HG03139 (cell line): Measurements from ENCODE around the gene TSHR.
A peak's percentile ranks its signal among the peaks of the same experiment; 100 is the strongest.

Experiments
- ATAC-seq: cut with Tn5 transposase; IDR thresholded peaks from one replicate; pipeline ENCODE4 v1.9.1; 2021; ENCODE audit not compliant: unreplicated experiment

Gene TSHR

DNA sequence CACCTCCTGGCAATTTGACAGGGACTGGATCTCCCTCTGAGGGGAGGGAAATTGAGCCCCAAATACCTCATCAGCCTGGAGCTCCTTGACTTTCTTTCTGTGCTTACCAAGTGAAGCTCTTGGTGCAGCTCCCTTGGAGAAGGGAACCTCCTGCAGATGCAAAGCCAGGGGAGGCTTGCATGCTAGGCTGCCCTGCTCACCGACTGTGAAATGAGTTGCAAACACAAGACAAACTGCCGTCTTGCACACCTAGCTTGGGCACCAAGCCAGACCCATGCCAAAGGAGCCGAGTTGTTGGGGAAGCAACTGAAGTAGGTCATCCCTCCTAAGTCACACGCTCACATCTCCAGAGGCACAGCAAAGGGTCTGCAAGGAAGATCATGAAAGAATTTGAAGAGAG is 170.1 kb downstream of the TSHR start:
- ATAC-seq, result no peak

DNA sequence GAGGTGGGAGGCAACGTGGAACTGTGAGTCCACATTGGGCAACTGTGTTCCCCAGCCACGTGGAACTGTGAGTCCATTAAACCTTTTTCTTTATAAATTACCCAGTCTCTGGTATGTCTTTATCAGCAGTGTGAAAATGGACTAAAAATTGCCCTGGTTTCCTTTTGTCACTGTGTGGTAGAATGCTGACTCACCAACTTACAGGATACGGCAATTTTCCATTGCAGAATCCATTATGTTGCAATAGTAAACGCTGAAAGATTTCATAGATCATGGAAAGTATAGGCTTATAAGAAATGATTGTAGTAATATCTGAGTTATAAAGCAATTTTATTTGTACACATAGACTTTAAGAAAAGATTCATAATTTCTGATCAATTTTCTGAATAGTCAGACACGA is 172.4 kb downstream of the TSHR start:
- ATAC-seq, result no peak

DNA sequence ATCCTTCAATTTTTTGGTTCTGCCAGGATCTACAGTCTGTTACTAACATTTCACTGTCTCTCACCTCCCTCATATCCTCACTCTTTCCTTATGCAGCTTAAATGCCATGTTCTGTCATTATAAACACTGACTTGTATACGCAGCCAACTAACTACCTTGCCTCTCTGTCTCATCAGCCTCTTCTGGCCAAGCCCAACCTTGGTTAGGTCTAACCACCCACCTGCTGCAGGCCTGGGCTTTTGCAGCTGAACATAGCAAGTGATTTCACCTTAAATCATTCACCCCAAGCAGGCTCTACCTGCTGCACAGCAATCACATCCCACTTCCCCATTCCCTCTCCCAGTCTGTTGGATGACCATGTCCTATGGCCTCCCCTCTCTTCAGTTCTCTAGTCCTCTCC is 173.8 kb downstream of the TSHR start:
- ATAC-seq, result no peak

DNA sequence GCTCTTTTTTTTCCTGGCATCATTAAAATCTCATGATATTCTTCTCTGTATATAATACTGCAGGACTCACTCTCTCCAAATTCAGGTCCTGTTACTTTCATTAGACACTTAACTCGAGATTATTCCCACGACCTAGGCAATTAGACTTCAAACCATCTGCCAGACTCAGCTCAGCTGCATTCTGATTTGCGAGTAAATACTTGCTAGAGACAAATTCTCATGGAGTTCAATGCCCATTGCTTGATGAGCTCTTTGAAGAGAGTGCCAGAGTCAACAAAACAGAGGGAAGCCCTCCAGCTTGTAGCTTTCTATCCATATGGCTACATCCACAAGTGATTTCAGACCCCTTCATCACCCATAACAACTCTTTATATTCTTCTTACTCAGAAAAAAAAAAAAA is 177.0 kb downstream of the TSHR start:
- ATAC-seq, result no peak

DNA sequence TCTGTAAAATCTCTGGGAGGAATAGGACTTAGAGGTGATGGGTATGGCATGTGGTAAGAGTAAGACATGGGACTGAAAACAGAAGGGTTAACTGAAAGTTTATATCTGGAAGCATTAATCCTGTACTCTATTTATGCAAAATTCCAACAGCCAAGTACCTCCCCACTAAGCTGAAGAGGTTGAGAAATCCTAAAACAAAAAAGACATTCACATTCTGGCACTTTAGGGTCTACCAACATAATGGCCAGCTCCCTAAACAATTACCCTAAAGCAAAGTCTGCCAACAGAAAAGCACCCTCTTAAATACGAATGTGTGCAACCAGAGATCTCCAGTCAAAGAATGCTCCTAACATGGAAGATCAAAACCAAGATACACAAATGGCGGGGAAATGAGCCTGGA is 178.0 kb downstream of the TSHR start:
- no peak for ATAC-seq

DNA sequence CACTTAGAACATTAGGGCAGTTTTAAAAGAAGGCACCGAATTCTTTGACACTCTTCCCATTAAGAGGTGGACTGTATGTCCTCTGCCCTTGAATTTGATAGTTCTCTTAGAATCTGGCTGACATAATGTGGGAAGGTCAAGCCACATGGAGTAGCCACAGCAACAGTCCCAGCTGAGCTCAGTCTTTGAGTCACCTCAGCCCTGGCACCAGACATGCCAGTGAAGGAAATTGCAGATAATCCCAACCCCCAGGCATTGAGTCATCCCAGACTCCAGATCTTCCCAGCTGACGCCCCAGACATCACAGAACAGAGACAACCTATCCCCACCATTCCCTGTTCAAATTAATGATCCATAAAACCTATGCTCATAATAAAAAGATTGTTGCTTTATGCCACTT is 181.9 kb downstream of the TSHR start:
- ATAC-seq, result no peak

DNA sequence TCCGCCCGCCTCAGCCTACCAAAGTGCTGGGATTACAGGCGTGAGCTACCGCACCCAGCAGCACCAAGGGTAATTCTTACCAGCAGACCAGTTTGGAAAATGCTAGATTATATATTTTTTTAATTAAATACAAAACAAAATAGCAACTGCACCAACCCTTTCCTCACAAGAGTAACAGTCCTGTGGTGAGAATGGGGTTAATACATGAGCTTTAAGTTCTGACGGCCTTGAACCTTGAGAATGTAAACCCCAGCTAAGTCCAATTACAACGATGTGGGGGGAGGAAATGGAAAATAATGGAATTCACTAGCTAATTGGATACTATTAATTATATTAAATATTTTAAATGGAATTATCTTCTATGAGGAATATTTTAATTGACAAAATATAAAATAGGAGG is 183.0 kb downstream of the TSHR start:
- ATAC-seq, result no peak

DNA sequence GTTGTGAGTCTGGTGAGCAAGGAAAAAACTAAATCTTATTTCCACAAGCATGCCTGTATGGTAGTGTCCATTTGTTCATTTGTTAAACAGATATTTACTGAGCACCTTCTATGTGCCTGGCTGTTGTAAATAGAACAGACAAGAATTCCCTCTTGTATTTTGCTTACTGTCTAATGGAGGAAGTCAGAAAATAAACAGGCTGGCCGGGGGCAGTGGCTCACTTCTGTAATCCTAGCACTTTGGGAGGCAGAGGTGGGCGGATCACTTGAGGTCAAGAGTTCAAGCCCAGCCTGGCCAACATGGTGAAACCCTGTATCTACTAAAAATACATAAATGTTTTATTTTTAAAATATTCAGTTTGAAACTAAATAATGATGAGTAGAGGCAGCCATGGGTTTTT is 186.0 kb downstream of the TSHR start:
- ATAC-seq, result no peak

DNA sequence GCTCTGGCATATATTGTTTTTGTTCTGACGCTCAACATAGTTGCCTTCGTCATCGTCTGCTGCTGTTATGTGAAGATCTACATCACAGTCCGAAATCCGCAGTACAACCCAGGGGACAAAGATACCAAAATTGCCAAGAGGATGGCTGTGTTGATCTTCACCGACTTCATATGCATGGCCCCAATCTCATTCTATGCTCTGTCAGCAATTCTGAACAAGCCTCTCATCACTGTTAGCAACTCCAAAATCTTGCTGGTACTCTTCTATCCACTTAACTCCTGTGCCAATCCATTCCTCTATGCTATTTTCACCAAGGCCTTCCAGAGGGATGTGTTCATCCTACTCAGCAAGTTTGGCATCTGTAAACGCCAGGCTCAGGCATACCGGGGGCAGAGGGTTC is 188.4 kb downstream of the TSHR start:
- no peak for ATAC-seq

DNA sequence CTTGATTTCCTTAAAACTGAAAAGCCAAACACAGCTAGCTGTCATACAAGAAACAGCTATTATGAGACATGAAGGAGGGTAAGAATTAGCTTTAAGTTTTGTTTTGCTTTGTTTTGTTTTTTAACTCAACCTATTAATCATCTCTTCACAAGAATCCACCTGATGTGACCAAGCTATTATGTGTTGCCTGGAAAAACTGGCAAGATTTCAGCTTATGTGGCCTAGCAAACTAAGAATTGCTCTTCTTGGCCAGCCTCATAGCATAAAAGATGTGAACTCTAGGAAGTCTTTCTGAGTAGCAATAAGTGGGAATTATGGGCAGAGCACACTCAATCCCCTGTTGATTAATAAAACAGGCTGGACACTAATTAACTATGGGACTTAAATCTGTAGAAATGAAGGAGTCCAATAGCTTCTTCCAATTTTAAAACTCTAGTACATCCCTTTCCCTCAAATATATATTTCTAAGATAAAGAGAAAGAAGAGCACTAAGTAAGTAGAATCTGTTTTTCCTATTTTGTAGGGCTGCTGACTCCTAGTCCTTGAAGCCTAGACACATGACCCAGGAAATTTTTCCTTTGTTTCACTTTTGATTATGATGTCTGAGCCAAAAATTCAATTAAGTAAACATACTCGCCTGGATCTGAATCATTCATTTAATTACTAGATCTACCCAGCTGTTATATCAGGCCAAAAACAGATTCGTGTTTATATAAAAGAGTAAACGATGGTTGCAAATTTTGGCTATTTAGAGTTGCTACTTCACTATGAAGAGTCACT is 189.6 kb downstream of the TSHR start:
- no peak for ATAC-seq

DNA sequence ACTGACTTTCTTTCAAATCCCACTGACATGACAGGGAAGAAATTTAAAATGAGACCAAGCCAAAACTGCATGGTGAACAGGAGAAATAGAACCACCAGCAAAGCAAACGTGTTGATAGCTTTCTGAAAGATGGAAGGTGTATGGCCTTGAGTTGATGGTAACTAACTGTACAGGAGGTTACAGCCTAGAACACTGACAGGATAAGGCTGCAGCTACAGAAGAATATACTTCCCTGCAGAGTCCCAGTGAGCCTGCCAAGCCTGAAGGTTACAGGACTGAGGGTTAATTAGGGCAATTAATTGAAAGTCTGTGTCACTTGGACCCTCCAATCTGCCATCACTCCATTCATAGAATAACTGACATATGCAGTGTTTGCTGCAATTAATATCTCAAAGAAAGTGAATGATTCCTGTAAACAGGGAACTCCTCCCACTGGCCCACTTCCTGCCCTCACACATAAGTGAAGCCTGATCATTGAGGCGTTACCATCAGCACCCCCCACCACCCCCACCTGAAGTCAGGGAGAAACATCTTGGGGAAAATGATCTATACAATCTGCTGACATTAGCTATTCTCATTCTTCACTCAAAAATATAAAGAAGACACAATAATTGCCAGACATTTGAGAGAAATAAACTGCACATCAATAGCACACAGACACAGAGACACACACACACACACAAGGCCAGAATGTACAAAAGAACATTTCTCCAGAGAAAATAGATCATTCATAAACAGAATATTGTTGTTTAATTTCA is 191.9 kb downstream of the TSHR start:
- ATAC-seq, result peak; percentile 85

DNA sequence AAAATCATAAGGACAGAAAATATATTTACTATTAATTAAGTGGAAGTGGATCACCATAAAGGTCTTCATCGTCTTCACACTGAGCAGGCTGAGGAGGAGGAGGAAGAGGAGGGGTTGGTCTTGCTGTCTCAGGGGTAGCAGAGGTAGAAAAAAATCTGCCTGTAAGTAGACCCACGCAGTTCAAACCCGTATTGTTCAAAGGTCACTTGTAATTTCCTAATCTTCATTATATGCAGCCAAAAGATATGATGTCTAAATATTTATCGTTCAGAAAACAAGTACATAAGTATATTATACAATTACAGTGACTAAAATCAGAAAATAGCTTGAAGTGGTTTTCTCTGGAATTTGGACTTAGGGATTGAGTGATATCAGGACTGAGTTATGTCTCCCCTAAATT is 193.2 kb downstream of the TSHR start:
- no peak for ATAC-seq

DNA sequence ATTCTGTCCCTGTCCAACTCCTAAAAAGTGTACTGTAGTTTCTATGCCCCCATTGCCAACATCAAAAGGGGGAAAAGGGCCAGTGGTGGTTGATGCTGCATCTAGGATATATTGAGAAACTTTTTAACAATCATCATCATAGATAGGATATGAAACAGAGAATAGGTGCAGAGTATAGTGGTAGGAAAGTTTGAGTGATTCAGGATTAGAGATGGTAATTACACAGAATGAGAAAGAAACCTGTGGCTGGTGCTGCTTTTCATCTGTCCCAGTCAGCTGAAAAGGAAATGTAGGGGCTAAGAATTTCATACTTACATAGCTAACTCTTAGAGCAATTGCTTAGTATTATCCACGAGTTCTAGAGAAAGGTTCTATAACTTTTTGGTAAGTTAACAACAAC is 197.8 kb downstream of the TSHR start:
- no peak for ATAC-seq

DNA sequence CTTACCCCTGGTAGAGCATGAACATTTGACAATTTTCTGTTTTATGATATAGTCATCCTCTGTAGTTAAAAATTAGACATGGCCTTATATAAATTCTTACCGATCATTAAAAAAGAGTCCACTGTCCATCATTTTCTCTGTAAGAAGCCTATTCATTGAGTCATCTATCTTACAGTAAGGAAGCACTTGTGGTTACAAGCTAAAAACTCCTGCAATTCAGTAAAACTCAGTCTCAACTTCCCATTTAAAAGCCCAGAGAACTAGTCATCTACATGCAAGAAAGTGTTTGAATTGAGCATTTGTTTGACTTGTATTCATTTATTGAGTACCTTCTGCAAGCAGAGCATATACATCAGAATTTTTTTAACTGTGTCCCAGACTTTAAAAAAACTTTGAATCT is 202.0 kb downstream of the TSHR start:
- no peak for ATAC-seq

DNA sequence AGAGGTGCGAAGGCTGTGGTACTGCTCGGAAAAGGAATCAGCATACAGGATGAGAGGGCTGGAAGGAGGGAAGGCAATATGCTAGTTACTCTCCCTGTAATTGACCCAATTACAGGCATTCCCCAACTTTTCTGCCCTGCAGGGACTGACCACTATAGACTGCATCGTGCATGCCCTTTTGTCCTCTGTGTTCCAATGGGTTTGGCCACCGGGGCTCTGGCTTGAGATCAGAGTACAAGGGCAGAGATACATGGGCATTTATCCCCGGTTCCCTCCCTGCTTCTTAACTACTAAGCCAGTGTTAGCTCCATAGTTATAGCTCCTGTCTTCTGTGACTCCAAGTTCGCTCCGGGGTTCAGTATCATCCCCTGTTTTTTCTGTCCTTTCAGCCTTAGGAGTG is 205.7 kb downstream of the TSHR start:
- ATAC-seq, result no peak

DNA sequence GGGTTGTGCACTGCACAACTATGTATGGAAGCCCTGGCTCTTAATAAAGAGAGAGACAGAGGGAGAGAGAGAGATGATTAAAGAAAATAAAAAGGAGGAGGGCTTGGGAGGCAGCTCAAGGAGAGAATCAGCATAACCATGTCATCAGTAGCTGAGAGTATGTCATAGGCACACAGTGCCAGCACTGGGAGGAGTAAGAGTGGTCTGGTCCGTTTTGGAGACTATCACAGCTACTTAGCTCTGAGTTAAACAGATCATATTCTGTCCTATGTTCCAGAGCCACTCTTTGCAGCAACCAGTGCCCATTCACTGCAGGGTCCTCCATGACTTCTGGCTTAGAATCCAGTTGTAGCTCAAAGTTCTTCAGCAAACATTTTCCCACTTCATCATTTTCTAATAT is 206.3 kb downstream of the TSHR start:
- ATAC-seq, result no peak

DNA sequence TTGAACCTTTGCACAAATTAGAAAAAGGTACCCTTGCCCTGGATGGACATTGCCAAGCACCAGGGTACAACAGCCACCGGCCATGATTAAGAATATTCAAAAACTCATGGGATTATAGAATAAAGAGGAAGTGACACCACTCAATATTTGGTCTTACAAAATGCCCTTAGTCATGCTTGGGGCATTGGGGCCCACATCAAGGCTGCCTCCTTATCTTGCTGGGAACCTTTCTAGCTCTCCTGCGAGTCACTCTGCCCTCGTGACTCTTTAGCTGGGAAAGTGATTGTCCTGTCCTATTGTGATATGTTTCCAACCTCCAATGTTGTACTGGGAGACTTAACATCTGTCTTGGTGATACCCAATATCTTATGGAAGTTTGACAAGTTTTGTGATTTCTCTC is 207.5 kb downstream of the TSHR start:
- ATAC-seq, result no peak

DNA sequence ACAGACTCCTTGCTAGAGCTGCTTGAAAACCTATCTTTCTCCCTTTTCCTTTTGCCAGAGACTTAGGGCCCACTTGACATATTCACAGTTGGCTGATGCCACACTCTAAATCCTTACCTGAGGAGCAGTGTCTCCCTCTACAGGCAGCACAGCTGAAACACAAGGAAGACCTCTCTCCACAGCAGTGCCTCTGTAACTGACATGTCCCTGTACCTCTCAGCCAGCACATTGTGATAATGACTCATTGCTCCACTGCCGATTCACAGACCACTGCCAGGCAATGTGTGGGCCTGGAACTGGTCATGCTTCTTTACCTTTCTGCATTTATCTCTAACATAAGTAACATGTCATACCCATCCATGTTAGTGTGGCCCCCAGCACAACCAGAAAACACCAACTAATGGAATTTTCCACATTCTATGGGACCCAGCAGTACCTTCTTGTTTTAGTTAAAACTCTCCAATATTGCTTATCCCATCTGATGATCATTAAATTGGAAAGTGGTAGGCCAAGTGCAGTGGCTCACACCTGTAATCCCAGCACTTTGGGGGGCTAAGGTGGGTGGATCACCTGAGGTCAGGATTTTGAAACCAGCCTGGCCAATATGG is 208.8 kb downstream of the TSHR start:
- peak; percentile 93 for ATAC-seq

DNA sequence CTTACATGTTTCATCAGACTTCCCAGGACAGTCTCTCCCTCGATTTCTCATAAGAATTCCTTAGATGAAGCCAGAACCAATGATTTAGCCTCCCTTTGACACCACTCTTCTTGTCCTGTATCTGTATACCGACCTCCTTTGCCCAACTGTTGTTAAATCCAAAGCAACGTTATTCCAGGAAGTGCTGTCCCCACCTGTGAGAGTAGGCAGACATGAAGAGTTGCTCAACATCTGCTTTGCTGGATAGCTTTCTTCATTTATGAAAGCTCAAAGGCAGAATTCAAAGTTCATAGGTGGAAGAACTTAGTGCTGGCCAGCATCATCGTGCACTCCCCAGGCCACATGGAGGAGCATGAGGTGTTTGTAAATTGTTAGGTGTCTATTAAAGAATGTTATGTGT is 209.8 kb downstream of the TSHR start:
- no peak for ATAC-seq

DNA sequence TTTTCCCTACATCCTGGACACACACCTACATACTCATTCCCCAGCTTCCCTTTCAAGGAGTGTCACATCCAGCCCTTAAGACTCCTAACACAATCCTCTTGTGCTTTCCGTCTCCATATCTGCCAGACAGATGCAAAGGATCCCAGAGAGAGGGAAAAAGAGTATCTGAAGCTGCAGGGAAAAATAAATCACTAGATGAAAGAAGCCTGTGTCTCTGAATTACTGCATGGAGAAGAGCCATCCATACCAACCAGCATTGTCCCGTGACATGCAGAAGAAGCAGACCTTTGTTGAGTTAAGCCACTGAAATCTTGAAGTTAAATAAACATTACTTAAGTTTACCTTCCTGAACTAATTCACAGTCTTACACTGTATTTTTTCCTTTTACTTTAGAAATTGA is 210.7 kb downstream of the TSHR start:
- no peak for ATAC-seq

DNA sequence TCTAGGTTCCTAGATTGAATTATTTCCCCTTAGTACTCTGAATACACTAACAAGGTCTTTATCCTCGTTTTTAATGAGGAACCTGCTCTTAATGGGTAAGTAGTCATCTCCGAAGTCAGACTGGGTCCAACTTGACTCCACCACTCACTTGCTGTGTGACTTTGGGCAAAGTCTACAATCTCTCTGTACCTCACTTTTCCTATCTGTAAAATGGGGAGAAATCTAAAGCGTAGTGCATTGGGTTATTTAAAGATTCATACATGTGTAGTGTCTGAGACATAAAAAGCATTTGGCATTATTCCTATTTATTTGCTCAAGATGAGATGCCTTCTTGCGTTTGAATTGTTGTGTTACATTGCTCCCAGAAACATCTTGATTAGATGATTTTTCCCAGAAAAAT is 213.8 kb downstream of the TSHR start:
- ATAC-seq, result no peak

DNA sequence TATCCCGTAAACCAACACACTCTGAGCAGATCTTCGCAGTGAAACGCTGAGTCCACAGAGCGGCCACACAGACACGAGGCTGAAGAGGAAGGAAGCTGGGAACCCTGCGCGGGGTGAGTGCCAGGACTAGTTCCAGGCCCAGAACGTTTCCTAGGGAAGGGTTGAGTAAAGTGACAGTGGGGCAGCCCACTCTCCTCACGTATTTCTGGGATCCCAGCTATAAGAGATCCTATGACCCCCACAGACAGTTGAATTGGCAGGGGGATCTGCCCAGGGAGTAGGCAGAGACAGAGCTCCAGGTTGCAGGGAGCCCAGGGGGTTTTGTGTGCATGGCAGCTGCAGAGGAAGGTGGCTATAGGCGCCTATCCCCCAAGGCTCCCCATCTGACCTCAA is 214.3 kb downstream of the TSHR start:
- ATAC-seq, result peak; percentile 19
